ENCODE measurements around the gene ADAMTS16.

DNA sequence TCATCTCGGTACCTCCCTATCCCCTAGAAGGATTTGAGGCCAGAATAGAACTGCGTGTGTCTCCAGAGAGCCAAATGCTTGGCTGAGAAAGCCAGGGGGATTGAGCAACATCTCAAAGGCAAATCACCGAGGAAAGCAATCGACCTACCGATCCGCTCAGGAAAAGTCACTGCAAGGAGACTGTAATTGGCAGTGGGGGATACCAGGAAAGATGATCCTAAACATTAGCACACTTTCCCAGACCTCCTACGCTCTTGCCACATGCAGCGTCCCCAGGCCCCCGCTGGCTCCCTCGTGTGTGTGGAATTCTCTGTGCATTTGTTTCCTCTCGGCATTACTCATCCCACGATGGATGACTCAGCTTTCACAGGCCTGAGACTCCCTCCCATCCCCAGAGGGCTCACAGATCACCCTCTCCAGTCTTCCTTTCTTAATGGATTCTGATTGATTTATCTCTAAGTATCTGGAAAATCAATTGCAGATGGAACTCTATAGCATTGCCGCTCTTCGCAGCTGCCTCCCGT, 200.1 kb downstream of the ADAMTS16 start:
- TF ChIP-seq, protein P1, sequence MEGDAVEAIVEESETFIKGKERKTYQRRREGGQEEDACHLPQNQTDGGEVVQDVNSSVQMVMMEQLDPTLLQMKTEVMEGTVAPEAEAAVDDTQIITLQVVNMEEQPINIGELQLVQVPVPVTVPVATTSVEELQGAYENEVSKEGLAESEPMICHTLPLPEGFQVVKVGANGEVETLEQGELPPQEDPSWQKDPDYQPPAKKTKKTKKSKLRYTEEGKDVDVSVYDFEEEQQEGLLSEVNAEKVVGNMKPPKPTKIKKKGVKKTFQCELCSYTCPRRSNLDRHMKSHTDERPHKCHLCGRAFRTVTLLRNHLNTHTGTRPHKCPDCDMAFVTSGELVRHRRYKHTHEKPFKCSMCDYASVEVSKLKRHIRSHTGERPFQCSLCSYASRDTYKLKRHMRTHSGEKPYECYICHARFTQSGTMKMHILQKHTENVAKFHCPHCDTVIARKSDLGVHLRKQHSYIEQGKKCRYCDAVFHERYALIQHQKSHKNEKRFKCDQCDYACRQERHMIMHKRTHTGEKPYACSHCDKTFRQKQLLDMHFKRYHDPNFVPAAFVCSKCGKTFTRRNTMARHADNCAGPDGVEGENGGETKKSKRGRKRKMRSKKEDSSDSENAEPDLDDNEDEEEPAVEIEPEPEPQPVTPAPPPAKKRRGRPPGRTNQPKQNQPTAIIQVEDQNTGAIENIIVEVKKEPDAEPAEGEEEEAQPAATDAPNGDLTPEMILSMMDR (IDR thresholded peaks at IDR 0.05; ENCODE audit: low read length), result no peak
- no peak for TF ChIP-seq EZH2 (IDR thresholded peaks at IDR 0.05; ENCODE audit: borderline replicate concordance, low read length)
